22Rv1 (cell line): Measurements from ENCODE around the gene RHOC.

Source experiments
- ZFX ChIP-seq: fragments of 450-650 bp; IDR thresholded peaks from 2 replicates; pipeline ENCODE4 v1.6.1; 2017; ENCODE audit warnings: antibody characterized with exemption, borderline replicate concordance
- TF ChIP-seq, protein P1 (sequence below): fragments of 450-650 bp; IDR thresholded peaks from 2 replicates; pipeline ENCODE4 v1.5.1; 2017; ENCODE audit warnings: mild to moderate bottlenecking

DNA sequence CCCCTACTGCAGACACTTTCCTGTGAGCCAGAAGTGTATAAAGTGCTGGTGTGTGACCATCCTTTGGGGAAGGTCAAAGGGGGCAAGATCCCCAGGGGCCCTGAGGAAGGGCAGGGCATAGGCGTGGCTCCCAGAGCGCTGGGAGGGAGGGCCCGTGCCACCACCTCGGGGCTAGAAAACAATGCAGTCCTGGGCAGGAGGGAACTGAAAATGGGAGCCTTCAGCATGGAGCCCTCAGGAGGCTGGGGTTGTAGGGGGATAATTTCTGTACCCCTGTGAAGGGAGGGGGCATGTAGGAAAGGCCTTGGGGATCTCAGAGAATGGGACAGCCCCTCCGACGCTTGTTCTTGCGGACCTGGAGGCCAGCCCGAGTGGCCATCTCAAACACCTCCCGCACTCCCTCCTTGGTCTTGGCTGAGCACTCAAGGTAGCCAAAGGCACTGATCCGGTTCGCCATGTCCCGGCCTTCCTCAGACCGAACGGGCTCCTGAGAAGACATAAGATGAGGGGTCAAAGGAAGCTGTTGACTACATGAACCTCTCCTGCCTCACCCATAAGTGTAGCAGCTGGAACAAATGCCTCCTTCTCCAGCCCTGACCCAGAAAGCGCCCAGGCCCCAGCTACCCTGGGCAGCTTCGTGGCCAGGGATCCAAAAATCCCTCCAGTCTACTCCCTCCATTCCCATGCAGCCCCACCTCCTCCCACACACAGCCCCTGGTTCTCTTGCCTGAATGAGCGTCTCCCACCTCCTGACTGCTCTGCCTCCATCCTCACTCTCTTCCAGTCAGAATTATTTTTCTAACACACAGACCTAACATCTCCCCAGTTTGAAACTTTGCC lies 5.5 kb downstream of the RHOC start:
- TF ChIP-seq ZFX, result no peak
- TF ChIP-seq, protein P1, sequence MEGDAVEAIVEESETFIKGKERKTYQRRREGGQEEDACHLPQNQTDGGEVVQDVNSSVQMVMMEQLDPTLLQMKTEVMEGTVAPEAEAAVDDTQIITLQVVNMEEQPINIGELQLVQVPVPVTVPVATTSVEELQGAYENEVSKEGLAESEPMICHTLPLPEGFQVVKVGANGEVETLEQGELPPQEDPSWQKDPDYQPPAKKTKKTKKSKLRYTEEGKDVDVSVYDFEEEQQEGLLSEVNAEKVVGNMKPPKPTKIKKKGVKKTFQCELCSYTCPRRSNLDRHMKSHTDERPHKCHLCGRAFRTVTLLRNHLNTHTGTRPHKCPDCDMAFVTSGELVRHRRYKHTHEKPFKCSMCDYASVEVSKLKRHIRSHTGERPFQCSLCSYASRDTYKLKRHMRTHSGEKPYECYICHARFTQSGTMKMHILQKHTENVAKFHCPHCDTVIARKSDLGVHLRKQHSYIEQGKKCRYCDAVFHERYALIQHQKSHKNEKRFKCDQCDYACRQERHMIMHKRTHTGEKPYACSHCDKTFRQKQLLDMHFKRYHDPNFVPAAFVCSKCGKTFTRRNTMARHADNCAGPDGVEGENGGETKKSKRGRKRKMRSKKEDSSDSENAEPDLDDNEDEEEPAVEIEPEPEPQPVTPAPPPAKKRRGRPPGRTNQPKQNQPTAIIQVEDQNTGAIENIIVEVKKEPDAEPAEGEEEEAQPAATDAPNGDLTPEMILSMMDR, result no peak
